Measurements from ENCODE around the gene CHAT. TPM values are rescaled to one million over a fixed set of nuclear protein-coding genes. Genes with fewer than 3 reads are reported as not detected.

Gene CHAT
- total RNA-seq, 1 donor from 2014 or later, result 0.34 TPM

GRCh38 chr10:49698679-49699078 lies 84.8 kb downstream of the CHAT start:
- no peak overlapping the region for H3K27ac Mint-ChIP-seq
- H3K27me3 Mint-ChIP-seq, result peaks cover 17% of the 10 kb centered on the region
- H3K4me1 Mint-ChIP-seq (ENCODE audit: unreplicated experiment), result peaks cover 4% of the 10 kb centered on the region
- TF ChIP-seq CTCF (conservative IDR thresholded peaks at IDR 0.05), result no peak
- H3K4me3 Mint-ChIP-seq, result no peak overlapping the region
- no peaks in the 10 kb centered on the region for H3K36me3 Mint-ChIP-seq
- no peaks in the 10 kb centered on the region for H3K9me3 Mint-ChIP-seq
- DNase-seq (ENCODE audit: extremely low spot score, unreplicated experiment), result no peak

- H3K36me3 Mint-ChIP-seq, result no peaks in the 10 kb centered on the region
- no peak for TF ChIP-seq CTCF (conservative IDR thresholded peaks at IDR 0.05)
These were observed 86.4 kb downstream of the CHAT start for GRCh38 chr10:49700211-49700610.

GRCh38 chr10:49700997-49701396 lies 87.2 kb downstream of the CHAT start:
- no peak for DNase-seq (ENCODE audit: extremely low spot score, unreplicated experiment)
- Mint-ChIP-seq H3K9me3 (no peaks in the 10 kb centered on the region), H3K36me3 (no peaks in the 10 kb centered on the region), H3K27ac (no peak overlapping the region), H3K4me1 (ENCODE audit: unreplicated experiment) (peaks cover 4% of the 10 kb centered on the region), H3K4me3 (no peak overlapping the region), H3K27me3 (peaks cover 5% of the 10 kb centered on the region)
- no peak for TF ChIP-seq CTCF (conservative IDR thresholded peaks at IDR 0.05)

More at GRCh38 chr10:49700211-49700610, 86.4 kb downstream of the CHAT start:
- H3K27me3 Mint-ChIP-seq, result peaks cover 7% of the 10 kb centered on the region
- H3K9me3 Mint-ChIP-seq, result no peaks in the 10 kb centered on the region
- DNase-seq (ENCODE audit: extremely low spot score, unreplicated experiment), result no peak
- H3K4me3 Mint-ChIP-seq, result no peak overlapping the region
- peaks cover 4% of the 10 kb centered on the region for H3K4me1 Mint-ChIP-seq (ENCODE audit: unreplicated experiment)
- H3K27ac Mint-ChIP-seq, result no peak overlapping the region

GRCh38 chr10:49707585-49707984 lies 93.7 kb downstream of the CHAT start:
- Mint-ChIP-seq H3K4me1 (ENCODE audit: unreplicated experiment) (no peaks in the 10 kb centered on the region), H3K4me3 (no peak overlapping the region), H3K27ac (no peak overlapping the region), H3K9me3 (no peaks in the 10 kb centered on the region), H3K36me3 (no peaks in the 10 kb centered on the region), H3K27me3 (peaks cover 7% of the 10 kb centered on the region)
- DNase-seq (ENCODE audit: extremely low spot score, unreplicated experiment), result no peak
- no peak for TF ChIP-seq CTCF (conservative IDR thresholded peaks at IDR 0.05)

GRCh38 chr10:49709934-49710333 lies 96.1 kb downstream of the CHAT start:
- Mint-ChIP-seq H3K4me1 (ENCODE audit: unreplicated experiment) (no peaks in the 10 kb centered on the region), H3K9me3 (no peaks in the 10 kb centered on the region), H3K4me3 (no peak overlapping the region), H3K27ac (no peak overlapping the region), H3K36me3 (no peaks in the 10 kb centered on the region), H3K27me3 (peaks cover 11% of the 10 kb centered on the region)
- no peak for TF ChIP-seq CTCF (conservative IDR thresholded peaks at IDR 0.05)
- DNase-seq (ENCODE audit: extremely low spot score, unreplicated experiment), result no peak

GRCh38 chr10:49710966-49711365 lies 97.1 kb downstream of the CHAT start:
- no peak for TF ChIP-seq CTCF (conservative IDR thresholded peaks at IDR 0.05)
- Mint-ChIP-seq H3K9me3 (no peaks in the 10 kb centered on the region), H3K27ac (no peak overlapping the region)

More at GRCh38 chr10:49710966-49711365, 97.1 kb downstream of the CHAT start:
- no peak for DNase-seq (ENCODE audit: extremely low spot score, unreplicated experiment)
- peaks cover 12% of the 10 kb centered on the region for H3K27me3 Mint-ChIP-seq
- H3K4me3 Mint-ChIP-seq, result no peak overlapping the region
- no peaks in the 10 kb centered on the region for H3K4me1 Mint-ChIP-seq (ENCODE audit: unreplicated experiment)
- no peaks in the 10 kb centered on the region for H3K36me3 Mint-ChIP-seq
